Body of pancreas (tissue), 4 donors: ENCODE measurements around the gene CX3CL1.

ENCODE experiments used
- POLR2A ChIP-seq, 3 donors: fragments of 450-650 bp; IDR thresholded peaks; one replicate each; pipeline ENCODE4 v1.6.1; 2016; ENCODE audit warnings: antibody characterized with exemption in 3 of 3, mild to moderate bottlenecking in 2 of 3
- TF ChIP-seq, protein P1 (sequence below), 7 experiments: fragments of 450-650 bp in 4 of 7; fragments of 200-600 bp in 3 of 7; sonication (generic) in 3 of 7; IDR thresholded peaks; one replicate each; pipeline ENCODE4 v1.5.1; 2016 to 2019; ENCODE audit warnings: antibody characterized with exemption in 7 of 7

DNA sequence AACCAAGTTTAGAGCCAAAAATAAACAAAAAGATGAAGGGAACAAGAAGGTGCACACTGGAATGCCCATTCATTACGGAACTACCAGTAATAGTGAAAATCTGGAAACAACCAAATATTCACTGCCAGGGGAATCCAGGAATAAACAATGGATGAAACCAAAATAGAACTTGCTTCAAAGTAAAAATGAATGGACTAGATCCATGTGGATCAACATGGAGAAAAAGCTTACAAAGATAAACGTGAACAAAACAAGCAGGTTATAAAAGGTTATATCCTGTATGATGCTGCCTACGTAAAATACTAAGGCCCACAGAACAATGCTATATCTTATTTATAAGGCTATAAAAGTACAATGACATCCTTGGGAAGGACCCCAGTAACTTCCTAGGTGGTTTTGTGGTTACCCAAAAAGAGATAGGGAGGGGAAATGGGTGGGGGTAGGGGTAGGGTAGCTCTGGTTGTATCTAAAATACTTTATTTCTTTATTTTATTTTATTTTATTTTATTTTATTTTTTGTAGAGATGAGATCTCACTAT lies 26.6 kb upstream of the CX3CL1 start:
- TF ChIP-seq POLR2A (IDR thresholded peaks at IDR 0.05): no peak
- TF ChIP-seq, protein P1, sequence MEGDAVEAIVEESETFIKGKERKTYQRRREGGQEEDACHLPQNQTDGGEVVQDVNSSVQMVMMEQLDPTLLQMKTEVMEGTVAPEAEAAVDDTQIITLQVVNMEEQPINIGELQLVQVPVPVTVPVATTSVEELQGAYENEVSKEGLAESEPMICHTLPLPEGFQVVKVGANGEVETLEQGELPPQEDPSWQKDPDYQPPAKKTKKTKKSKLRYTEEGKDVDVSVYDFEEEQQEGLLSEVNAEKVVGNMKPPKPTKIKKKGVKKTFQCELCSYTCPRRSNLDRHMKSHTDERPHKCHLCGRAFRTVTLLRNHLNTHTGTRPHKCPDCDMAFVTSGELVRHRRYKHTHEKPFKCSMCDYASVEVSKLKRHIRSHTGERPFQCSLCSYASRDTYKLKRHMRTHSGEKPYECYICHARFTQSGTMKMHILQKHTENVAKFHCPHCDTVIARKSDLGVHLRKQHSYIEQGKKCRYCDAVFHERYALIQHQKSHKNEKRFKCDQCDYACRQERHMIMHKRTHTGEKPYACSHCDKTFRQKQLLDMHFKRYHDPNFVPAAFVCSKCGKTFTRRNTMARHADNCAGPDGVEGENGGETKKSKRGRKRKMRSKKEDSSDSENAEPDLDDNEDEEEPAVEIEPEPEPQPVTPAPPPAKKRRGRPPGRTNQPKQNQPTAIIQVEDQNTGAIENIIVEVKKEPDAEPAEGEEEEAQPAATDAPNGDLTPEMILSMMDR (IDR thresholded peaks at IDR 0.05): no peak
